GM18909 (cell line): ENCODE results near the gene RAB1B.
"Not testable (repeated sequence)": the region's sequence is repeated elsewhere in the genome, so short reads cannot be mapped to it uniquely, and the experiment has no call there.

Source experiments
- ATAC-seq: cut with Tn5 transposase; IDR thresholded peaks from one replicate; pipeline ENCODE4 v1.9.1; 2021; ENCODE audit warnings: mild to moderate bottlenecking; ENCODE audit not compliant: unreplicated experiment, poor library complexity

Gene RAB1B

GRCh38 chr11:66238786-66239413, 29.5 kb upstream of the RAB1B start:
- ATAC-seq = no peak

- no peak for ATAC-seq
Observed at GRCh38 chr11:66239511-66239910, 28.9 kb upstream of the RAB1B start.

GRCh38 chr11:66239998-66240780, 28.2 kb upstream of the RAB1B start:
- ATAC-seq = no peak

- no peak for ATAC-seq
Observed at GRCh38 chr11:66240781-66241136, 27.7 kb upstream of the RAB1B start.

- no peak for ATAC-seq
Observed at GRCh38 chr11:66242095-66242765, 26.2 kb upstream of the RAB1B start.

GRCh38 chr11:66243782-66244535, 24.5 kb upstream of the RAB1B start:
- ATAC-seq = no peak

- no peak for ATAC-seq
Observed at GRCh38 chr11:66247295-66247694, 21.1 kb upstream of the RAB1B start.

- ATAC-seq = no peak
Observed at GRCh38 chr11:66247801-66248200, 20.6 kb upstream of the RAB1B start.

GRCh38 chr11:66248903-66249302, 19.5 kb upstream of the RAB1B start:
- ATAC-seq = no peak

- ATAC-seq = no peak
Observed at GRCh38 chr11:66251809-66252208, 16.6 kb upstream of the RAB1B start.

GRCh38 chr11:66253081-66253480, 15.4 kb upstream of the RAB1B start:
- ATAC-seq = not testable (repeated sequence)

GRCh38 chr11:66258473-66258893, 10.0 kb upstream of the RAB1B start:
- no peak for ATAC-seq

GRCh38 chr11:66259225-66259624, 9.2 kb upstream of the RAB1B start:
- ATAC-seq = no peak

- no peak for ATAC-seq
Observed at GRCh38 chr11:66259956-66260355, 8.5 kb upstream of the RAB1B start.

GRCh38 chr11:66261578-66261977, 6.9 kb upstream of the RAB1B start:
- no peak for ATAC-seq

GRCh38 chr11:66262191-66262590, 6.2 kb upstream of the RAB1B start:
- no peak for ATAC-seq

- ATAC-seq = no peak
Observed at GRCh38 chr11:66262696-66263095, 5.7 kb upstream of the RAB1B start.

- ATAC-seq = no peak
Observed at GRCh38 chr11:66263231-66263630, 5.2 kb upstream of the RAB1B start.

GRCh38 chr11:66263785-66264184, 4.7 kb upstream of the RAB1B start:
- ATAC-seq = no peak

- no peak for ATAC-seq
Observed at GRCh38 chr11:66264383-66264782, 4.1 kb upstream of the RAB1B start.

- no peak for ATAC-seq
Observed at GRCh38 chr11:66264914-66265313, 3.5 kb upstream of the RAB1B start.
